ENCODE data around the gene IMP4.

IMP4 gene

DNA sequence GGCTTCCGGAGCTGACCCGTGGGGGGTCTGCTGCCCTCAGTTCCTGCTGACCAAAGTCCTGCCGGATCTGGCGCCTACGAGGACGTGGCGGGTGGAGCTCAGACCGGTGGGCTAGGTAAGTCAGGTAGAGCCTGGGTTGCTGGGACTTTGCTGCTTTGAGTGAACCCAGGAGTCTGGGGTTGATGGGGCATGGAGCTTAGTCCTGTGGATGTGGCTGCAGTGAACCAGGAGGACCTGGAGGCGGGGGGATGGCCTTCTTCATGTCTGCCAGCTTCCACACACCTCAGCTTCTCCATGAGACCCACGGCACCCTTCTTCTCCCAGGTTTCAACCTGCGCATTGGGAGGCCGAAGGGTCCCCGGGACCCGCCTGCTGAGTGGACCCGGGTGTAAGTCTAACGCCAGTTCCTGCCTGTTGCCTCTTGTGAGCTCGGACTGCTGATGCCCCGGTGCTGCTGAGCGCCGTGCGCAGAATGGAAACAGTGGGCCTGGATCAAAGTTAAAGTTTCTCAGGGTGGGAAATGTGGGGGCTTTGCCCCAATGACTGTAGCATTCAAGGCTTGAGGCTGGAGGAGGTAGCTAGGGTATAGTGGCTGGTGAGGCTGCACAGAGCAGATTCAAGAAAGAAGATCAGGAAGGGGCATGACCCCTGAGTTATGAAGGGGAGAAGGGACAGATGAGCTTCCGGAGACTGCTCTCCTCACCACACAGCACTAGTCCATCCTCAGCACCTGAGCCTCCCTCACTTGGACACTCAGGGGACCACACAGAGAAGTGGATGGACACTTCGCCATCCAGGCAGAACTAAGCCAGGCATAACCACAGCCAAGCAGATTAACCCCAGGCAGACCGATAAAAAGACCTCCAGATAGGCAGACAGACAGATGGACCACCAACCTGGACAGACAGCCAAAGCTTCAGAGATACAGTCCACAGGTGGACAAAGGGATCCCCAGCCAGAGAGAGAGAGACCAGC lies 30.4 kb downstream of the IMP4 start:
- in situ Hi-C loops (cut with HindIII; ENCODE audit: low pct_ligation_motif_present, low pct_unique_long_range_greater_than_20kb, low sequenced_read_pairs), result no loop called here
- no peak for DNase-seq

DNA sequence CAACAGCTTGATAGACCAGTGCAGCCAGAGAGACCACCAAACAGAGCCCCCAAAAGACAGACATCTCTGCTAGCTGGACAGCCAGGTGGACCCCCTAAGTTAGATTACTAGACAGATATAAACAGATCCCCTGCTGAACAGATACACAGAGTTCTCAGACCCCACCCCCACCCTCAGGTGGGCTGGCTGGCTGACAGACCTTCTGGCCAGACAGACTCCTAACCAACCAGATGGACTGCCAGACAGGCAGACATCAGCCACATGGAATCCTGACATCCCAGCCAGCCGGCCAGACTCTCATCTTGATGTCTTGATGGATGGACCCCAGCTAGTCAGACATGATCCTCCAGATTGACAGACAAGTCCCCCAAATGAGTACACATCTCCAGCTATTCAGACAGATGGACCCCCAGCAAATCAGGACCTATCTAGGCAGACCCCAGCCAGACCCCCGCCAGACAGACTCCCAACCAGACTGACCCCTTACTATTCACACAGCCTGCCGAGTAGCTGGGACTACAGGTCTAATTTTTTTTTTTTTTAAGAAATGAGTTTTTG lies 31.2 kb downstream of the IMP4 start:
- no peak for DNase-seq
- in situ Hi-C loops (cut with HindIII; ENCODE audit: low pct_ligation_motif_present, low pct_unique_long_range_greater_than_20kb, low sequenced_read_pairs), result no loop called here

DNA sequence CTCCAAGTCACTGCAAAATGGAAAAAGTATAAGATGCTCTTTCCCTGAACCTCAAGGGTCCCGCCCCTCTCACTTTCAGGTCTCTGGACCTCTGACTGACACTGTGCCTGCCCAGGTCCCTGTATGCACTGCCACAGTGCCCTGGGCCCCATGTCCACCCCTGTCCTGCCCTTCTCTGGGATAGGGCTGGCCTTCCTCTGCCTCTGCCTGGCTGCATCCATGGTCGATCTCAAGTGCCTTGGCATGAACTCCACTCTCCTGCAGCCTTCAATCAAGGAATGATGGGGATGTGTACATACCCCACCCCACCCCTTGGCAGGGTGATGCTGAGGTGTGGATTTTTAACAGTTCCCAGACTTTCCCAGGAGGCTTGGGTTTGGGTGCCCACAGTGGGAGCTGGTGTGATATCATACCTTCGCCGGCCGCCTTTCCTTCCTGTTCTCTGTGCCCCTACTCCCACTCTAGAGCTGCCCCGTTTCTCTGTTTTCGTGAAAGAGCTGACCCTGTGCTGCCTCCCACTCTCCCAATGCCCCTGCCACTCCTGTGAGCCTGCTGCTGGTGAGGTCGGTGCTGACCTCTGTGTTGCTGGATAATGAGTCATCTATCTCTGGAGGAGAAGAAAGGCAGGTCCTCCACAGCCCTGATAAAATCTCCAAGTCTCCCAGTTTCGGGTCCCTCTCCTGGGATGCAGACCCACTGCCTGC lies 32.0 kb downstream of the IMP4 start:
- in situ Hi-C loops (cut with HindIII; ENCODE audit: low pct_ligation_motif_present, low pct_unique_long_range_greater_than_20kb, low sequenced_read_pairs), result no loop called here
- no peak for DNase-seq

DNA sequence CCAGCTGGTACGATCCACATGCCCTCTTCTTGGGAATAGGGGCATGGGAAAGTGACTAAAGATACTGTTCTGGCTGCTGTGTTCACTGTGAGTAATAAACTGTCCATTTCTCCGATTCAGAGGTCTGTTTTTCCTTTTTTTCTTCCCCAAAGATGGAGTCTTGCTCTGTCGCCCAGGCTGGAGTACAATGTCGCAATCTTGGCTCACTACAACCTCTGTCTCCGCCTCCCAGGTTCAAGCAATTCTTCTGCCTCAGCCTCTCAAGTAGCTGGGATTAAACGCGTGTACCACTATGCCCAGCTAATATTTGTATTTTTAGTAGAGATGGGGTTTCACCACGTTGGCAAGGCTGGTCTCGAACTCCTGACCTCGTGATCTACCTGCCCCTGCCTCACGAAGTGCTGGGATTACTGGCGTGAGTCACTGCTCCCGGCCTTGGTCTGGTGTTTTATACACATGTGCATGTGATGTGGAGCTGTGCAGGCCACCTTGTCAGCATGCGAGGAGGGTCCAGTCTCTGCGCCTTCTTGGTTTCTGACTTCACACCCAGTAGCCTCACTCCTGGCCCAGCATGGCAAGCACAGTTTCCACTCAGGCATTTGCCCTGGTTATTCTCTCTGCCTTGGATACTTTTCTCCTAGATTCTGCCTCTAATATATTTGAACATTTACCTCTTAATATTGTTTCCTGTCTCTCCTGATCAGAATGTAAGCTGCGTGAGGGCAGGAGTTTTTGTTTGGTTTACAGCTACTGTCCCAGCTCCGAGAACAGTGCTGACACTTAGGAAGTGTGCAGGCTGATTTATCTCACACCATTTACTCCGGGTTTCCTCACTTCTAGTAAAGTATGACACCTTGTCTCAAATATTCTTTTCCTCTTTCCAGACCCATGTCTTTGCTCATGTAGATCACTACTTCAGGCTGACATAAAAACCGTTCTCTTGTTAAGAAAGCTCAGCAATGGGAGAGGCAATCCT lies 32.9 kb downstream of the IMP4 start:
- no peak for DNase-seq
- in situ Hi-C loops (cut with HindIII; ENCODE audit: low pct_ligation_motif_present, low pct_unique_long_range_greater_than_20kb, low sequenced_read_pairs), result no loop called here

DNA sequence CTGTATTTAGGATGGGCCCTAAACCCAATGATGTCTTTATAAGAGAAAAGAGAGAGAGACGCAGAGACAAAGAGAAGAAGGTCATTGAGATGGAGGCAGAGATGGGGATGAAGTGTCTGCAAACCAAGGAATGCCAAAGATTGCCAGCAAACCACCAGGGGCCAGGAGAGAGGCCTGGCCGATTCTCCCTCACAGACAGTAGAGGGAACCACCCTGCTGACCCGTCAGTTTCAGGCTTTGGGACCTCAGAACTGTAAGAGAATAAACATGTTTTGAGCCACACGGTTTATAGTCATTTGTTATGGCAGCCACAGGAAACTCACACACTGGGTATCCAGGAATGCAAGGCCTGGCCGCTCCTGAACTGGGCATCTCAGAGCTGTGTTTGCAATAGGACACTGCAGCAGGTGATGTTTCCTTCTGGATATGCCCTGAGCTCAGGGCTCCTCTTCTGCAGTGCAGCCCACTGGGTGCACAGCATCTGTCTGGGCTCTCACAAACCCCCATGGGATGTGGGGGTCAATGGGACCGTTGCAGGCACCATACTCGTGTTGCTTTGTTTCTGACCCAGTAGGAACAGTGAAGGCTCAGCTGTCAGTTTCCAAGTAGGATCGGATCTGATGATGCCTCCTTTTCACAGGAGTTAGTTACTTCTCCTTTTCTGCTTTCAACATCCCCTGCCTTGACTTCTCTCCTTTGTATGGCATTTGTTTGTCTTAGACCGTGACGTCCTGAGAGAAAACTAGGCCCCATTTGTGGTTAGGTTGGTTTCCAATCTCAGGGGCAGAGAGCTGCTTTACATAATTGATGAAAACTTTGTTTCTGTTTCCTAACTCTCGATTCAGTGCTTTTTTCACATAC lies 34.0 kb downstream of the IMP4 start:
- in situ Hi-C loops (cut with HindIII; ENCODE audit: low pct_ligation_motif_present, low pct_unique_long_range_greater_than_20kb, low sequenced_read_pairs), result no loop called here
- no peak for DNase-seq

DNA sequence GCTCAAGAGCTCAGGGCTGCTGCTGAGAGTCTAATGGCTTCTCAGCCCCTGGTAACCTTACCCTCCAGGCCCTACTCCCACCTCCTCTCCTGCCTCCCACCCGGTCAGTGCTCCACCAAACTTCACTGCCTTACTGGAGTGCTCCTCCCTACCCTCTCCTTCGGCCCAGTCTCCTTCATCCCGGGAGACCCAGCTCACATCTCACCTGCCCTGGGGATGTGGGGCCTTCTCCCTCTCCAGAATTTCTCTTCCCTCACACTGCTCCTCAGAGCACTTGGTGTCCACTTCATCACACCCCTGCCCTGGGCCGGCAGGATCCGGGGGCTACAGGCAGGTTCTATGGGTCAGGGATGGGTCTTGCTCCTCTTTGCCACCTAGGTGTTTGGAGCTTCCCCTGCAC lies 34.8 kb downstream of the IMP4 start:
- no peak for DNase-seq
- in situ Hi-C loops (cut with HindIII; ENCODE audit: low pct_ligation_motif_present, low pct_unique_long_range_greater_than_20kb, low sequenced_read_pairs), result no loop called here

DNA sequence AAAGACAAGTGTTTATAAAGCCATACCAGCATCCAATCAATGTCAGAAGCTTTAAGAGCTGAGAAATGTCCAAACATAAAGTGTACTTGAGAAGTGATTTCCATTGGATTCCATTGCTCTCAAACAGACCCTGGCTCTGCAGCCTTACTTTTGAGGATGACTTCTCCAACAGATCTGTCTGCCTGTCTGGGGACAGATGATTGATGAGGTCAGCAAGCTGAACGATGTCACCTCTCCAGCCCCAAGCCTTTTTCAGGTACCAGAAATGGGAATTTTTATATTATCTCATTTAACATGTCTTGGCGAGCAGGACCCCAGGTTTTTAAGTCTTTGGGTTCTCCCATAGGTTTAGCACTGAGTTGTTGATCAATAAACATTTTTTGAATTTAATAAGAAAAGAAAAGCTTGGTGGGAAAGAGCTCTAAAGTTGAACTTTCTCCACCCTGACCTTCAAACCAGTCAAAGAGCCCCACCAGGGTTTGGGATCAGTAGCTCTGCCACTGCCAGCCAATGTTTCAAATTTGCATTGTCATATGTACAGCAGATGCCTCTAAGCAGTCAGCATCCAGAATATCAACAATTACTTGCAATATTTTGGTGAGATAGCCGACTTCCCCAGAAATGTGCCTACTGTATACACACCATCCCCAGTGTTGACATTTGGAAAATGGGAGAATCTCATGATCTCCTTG lies 35.7 kb downstream of the IMP4 start:
- DNase-seq, result no peak
- in situ Hi-C loops (cut with HindIII; ENCODE audit: low pct_ligation_motif_present, low pct_unique_long_range_greater_than_20kb, low sequenced_read_pairs), result no loop called here

DNA sequence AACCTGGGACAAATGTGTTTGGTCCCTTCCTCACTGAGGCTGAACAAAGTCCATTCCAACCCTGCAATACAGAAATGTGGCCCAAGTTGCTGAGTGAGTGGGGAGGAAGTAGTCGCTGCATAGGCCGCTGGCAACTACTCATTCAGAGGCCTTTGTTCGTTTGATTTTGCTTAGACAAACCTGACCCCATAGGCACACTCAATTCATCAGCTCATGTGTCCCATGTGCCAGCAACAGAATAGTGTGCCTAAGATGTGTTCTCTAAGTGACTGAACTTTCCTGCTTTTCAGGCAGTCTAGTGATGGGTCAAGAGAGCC lies 36.2 kb downstream of the IMP4 start:
- no peak for DNase-seq
- in situ Hi-C loops (cut with HindIII; ENCODE audit: low pct_ligation_motif_present, low pct_unique_long_range_greater_than_20kb, low sequenced_read_pairs), result no loop called here

DNA sequence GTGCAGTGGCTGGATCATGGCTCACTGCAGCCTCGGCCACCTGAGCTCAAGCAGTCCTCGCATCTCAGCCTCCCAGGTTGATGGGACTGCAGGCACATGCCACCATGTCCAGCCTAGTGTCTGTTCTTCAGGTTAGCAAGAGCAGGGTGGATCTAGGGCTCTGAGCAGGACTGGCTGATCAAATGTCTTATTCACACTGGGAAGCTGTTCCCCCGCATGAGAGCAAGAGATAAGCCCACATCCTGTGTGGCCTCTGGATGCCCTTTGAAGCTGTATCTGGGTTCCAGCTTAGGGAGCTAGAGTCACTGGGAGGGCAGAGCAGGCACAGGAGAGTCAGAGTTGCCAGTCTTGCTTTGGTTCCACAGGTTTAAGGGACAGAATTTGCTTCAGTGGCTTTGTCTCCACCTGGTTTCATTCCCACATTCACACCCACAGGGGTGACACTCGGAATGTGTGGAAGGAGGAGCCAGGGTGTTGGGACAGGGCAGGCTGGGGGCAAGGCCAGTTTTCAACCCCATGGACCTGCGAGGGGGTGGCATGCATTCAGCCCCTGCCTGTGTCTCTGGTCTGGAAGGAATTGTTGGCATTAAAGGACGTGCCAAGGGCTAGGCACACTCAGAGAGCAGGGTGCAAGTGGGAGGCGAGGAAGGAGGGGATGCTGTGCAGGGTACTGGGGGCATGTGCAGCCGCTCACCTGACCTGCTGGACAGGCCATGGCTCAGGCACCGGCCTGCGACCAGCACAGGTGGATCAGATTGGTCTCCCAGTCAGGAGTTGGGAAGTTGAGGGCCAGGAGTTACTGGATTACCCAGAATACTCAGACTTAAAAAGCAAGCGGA lies 37.6 kb downstream of the IMP4 start:
- no peak for DNase-seq
- in situ Hi-C loops (cut with HindIII; ENCODE audit: low pct_ligation_motif_present, low pct_unique_long_range_greater_than_20kb, low sequenced_read_pairs), result no loop called here

DNA sequence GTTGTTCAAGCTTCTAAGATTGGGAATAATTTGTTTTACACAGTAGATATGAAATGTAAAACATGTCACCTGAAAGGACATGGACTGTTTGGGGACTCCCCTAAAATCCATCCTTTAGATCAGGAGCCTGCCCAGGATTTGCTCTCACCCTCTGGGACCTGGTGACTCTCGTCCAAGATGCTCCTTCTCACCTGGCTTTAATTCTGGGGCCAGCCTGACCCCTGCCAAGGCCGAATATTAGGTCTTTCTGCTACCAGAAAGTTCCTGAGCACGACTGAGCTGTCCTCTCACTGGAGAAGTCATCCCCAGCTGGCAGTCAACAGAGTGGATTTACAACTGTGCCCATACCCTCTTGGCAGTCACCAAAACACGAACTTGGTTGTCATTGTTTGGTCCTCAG lies 38.4 kb downstream of the IMP4 start:
- DNase-seq, result no peak

DNA sequence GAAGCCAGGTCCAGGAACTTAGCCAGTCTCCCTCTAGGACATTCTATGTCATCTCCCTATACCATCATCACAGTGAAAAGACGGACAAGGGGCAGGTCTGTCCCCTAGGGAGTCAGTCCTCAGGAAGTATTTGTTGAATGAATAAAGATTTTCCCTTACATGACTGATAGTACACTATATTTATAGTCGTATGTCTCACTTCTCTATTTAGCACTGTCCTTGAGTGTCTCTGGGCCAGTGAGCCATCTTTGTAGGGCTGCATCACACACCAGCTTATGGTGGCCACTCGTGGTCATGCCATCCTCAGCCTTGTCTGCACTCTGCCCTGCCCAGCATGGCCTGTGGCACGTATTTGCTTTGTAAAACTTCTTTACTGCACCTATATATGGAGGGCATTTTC lies 38.9 kb downstream of the IMP4 start:
- in situ Hi-C loops (cut with HindIII; ENCODE audit: low pct_ligation_motif_present, low pct_unique_long_range_greater_than_20kb, low sequenced_read_pairs), result no loop called here
- DNase-seq, result no peak

More for the DNA sequence above, 38.4 kb downstream of the IMP4 start:
- in situ Hi-C loops (cut with HindIII; ENCODE audit: low pct_ligation_motif_present, low pct_unique_long_range_greater_than_20kb, low sequenced_read_pairs), result no loop called here

DNA sequence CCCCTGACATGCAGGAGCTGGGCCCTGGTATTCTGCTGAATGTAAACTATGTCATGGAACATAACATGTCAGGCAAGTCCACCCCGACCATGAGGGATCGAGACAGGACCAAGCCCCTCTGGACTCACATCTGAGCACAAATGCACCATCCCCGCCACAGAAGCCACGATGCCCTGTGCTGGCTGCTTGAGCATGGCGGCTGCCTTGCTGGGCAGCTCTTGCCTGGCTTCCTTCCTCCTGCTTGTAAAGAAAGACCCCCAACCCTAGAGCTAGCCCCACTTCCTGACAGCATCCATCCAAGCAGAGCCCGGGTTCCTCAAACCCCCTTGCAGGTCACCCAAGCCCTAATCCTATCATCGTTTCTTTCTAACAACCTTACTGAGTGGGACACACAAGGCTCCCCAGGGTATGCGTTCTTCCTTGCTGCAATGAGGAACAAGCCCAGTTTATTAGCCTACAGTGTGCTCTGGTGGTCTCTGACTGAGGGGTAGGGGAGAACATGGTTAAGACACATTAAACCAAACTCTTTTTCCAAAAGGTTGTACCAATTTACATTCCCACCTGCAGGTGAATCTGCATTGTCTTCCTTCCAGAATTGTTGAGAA lies 39.7 kb downstream of the IMP4 start:
- DNase-seq, result no peak
- in situ Hi-C loops (cut with HindIII; ENCODE audit: low pct_ligation_motif_present, low pct_unique_long_range_greater_than_20kb, low sequenced_read_pairs), result no loop called here

DNA sequence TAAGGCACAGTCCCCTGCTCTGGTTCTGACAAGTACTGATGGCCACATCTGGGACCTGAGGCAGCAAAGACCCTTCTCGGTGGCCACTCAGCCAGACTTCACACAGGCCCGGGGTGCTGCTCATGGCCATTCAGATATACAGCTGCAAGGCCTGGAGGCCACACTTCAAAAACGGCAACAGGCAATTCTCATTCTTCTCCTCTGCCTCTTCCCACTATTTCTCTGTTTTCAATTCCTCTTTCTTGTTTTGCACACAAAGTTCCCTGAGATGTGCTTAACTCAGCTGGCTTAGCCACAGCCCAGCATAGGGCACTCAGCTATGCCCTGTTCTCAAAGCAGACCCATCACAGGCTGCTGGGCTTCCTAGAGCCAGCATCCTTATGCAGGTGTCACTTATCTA lies 43.0 kb downstream of the IMP4 start:
- in situ Hi-C loops (cut with HindIII; ENCODE audit: low pct_ligation_motif_present, low pct_unique_long_range_greater_than_20kb, low sequenced_read_pairs), result no loop called here

DNA sequence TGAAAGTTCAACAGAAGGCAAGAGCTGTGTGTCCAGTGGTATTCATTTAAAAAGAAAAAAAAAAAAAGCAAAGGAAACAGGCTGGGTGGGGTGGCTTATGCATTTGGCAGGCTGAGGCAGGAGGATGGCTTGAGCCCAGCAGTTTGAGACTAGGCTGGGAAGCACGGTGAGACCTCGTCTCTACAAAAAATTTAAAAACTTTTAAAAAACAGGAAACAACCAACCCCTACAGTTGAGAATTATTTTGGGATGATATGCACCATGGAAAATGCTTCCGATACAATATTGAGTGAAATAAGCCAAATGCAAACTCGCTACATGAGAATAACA lies 44.3 kb downstream of the IMP4 start:
- DNase-seq, result no peak
- in situ Hi-C loops (cut with HindIII; ENCODE audit: low pct_ligation_motif_present, low pct_unique_long_range_greater_than_20kb, low sequenced_read_pairs), result no loop called here

More for the DNA sequence above, 43.0 kb downstream of the IMP4 start:
- DNase-seq, result no peak

DNA sequence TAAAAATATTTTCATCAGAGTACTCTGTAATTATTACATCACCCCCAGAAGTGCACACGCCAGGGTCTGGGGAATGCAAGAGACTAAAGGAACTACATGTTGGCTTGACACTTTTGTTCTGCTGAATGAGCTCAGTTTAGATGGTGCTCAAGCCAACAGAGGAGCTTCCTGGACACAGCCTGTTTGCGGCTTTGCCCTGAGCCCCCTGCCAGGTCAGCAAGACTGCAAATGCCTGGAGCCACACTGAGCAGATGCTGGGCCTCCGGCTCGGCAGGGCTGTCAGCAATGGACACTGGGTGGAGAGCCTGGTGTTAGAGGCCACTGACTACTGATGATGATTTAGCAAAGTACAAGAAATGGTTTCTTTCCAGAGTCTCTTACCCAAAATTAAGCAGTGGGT lies 45.1 kb downstream of the IMP4 start:
- no peak for DNase-seq
- in situ Hi-C loops (cut with HindIII; ENCODE audit: low pct_ligation_motif_present, low pct_unique_long_range_greater_than_20kb, low sequenced_read_pairs), result no loop called here

DNA sequence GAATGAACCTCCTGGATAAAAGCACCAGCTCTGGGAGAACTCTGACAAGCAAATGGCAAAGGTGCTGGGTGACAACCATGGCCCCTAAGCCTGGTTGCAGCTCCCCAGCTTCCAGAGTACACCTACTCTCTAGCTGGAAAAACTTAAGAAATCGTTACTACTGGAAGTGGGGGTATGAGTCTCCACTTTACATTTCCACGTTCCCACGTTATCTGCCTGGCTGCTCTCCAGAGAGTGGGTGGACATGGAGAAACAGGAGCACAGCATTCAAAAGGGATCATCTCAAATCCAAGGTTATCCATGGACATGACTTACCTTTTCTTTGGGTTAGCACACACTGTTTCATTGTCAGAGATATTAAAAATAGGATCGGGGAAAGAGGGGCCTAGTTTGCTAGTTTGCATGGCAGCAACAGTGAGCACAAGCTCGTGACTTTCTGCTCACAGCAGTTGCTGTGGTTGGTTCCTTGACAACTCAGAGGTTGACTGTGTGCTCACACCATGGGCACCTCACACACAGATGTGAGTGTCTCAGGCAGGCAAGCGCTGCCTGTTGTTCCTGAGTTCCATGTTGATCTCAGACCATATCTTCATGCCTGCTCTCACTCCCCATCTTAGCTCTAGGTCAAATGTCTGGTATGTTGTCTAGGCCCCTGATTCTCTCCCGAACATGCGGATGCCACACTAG lies 45.7 kb downstream of the IMP4 start:
- in situ Hi-C loops (cut with HindIII; ENCODE audit: low pct_ligation_motif_present, low pct_unique_long_range_greater_than_20kb, low sequenced_read_pairs), result no loop called here
- DNase-seq, result no peak

All from ACHN (cell line).